Natural killer cell (primary cell): ENCODE measurements around the gene COTL1. TPM values are rescaled to one million over a fixed set of nuclear protein-coding genes. Genes with fewer than 3 reads are reported as not detected.

Source experiments
- ATAC-seq, 3 donors: fragments of 150-1000 bp in 2 of 3; fragments of 200-7000 bp in 1 of 3; cut with Tn5 transposase; 1 replicate in 1 of 3; 2 replicates in 2 of 3; pipeline ENCODE4 v1.10.0; 2021; ENCODE audit warnings: mild to moderate bottlenecking in 2 of 3, moderate library complexity in 2 of 3
- DNase-seq, 2 donors: peaks; one replicate each; pipeline versions ENCODE4 v3.0.0 to v3.0.0-alpha.2; 2013 to 2021; ENCODE audit warnings: mixed read lengths in 1 of 2
- H3K27ac ChIP-seq: one replicate; pipeline ENCODE4 v1.5.1; 2013; ENCODE audit warnings: mild to moderate bottlenecking, low read length
- H3K27me3 ChIP-seq: one replicate; pipeline ENCODE4 v1.6.1; 2013; ENCODE audit warnings: low read length; ENCODE audit not compliant: control insufficient read depth, insufficient read depth
- H3K36me3 ChIP-seq: one replicate; pipeline ENCODE4 v1.6.1; 2013; ENCODE audit warnings: low read length; ENCODE audit not compliant: control insufficient read depth, insufficient read depth
- H3K4me1 ChIP-seq: one replicate; pipeline ENCODE4 v1.6.1; 2013; ENCODE audit warnings: low read length; ENCODE audit not compliant: control insufficient read depth, insufficient read depth
- H3K4me3 ChIP-seq: one replicate; pipeline ENCODE4 v1.5.1; 2013; ENCODE audit warnings: low read length
- H3K9me3 ChIP-seq: one replicate; pipeline ENCODE4 v1.6.1; 2013; ENCODE audit warnings: low read length; ENCODE audit not compliant: control insufficient read depth, insufficient read depth
- H3K27ac Mint-ChIP-seq, 2 donors: one replicate each; pipeline ENCODE4 v1.8.0; 2022; ENCODE audit warnings: mild to moderate bottlenecking in 2 of 2, mixed read lengths in 2 of 2, moderate library complexity in 1 of 2
- H3K27me3 Mint-ChIP-seq, 2 donors: one replicate each; pipeline ENCODE4 v1.8.0; 2022; ENCODE audit warnings: low read depth in 2 of 2, mixed read lengths in 2 of 2
- H3K36me3 Mint-ChIP-seq: one replicate; pipeline ENCODE4 v1.8.0; 2022; ENCODE audit warnings: mixed read lengths
- H3K4me1 Mint-ChIP-seq, 2 donors: one replicate each; pipeline ENCODE4 v1.8.0; 2022; ENCODE audit warnings: mixed read lengths in 2 of 2
- H3K4me3 Mint-ChIP-seq: one replicate; pipeline ENCODE4 v1.8.0; 2022; ENCODE audit warnings: mild to moderate bottlenecking, moderate library complexity, mixed read lengths
- H3K9me3 Mint-ChIP-seq, 2 donors: one replicate each; pipeline ENCODE4 v1.8.0; 2022; ENCODE audit warnings: mixed read lengths in 2 of 2
- CTCF ChIP-seq: fragments of 200-600 bp; IDR thresholded peaks from one replicate; pipeline ENCODE4 v1.8.0; 2022; ENCODE audit warnings: antibody characterized with exemption
- WGBS: methylation state at CpG from one replicate; pipeline ENCODE4 v1.1.7; 2013; ENCODE audit warnings: missing lambda C conversion rate; ENCODE audit not compliant: insufficient coverage; 5-methylcytosine and 5-hydroxymethylcytosine counted together
- intact Hi-C: fragments of 100-400 bp; cut with micrococcal nuclease; formaldehyde crosslinking; loops from one replicate; pipeline ENCODE4 v1.14.2; 2022
- total RNA-seq, 4 donors: library from RNA; stranded (reverse); fragments of 120-200 nt in 1 of 4; gene quantifications; one replicate each; pipeline versions ENCODE4 v1.2.3 to v1.2.4, GENCODE V29; 2013 to 2022

Gene COTL1
- total RNA-seq, 3 donors from 2014 or later (not counting 1 experiment from before 2014, with no cell fraction given): 43.7 to 187 (median 116) TPM

GRCh38 chr16:84554627-84555328, 63.1 kb downstream of the COTL1 start:
- H3K36me3 Mint-ChIP-seq: no peaks in the 10 kb centered on the region
- Histone ChIP-seq H3K9me3 (no peaks in the 10 kb centered on the region), H3K36me3 (no peaks in the 10 kb centered on the region), H3K27ac (no peak overlapping the region), H3K4me1 (peaks cover 26% of the 10 kb centered on the region), H3K27me3 (no peaks in the 10 kb centered on the region), H3K4me3 (no peak overlapping the region)
- H3K4me3 Mint-ChIP-seq: no peak overlapping the region
- intact Hi-C loops: no loop called here
- TF ChIP-seq CTCF: no peak
- H3K27ac Mint-ChIP-seq: no peak overlapping the region
- no peaks in the 10 kb centered on the region for H3K9me3 Mint-ChIP-seq
- H3K27me3 Mint-ChIP-seq: peaks cover 0 to 4% of the 10 kb centered on the region in 2 donors
- H3K4me1 Mint-ChIP-seq: peaks cover 5 to 7% of the 10 kb centered on the region in 2 donors
- no peak for ATAC-seq
- WGBS: 83% methylated on average over 11 of the region's 11 CpGs
- no peak for DNase-seq

GRCh38 chr16:84553873-84554399, 63.9 kb downstream of the COTL1 start:
- WGBS: 80% methylated on average over 11 of the region's 11 CpGs
- peaks cover 5 to 7% of the 10 kb centered on the region in 2 donors for H3K4me1 Mint-ChIP-seq
- H3K36me3 Mint-ChIP-seq: no peaks in the 10 kb centered on the region
- DNase-seq (peak in 1 of 2 donors; percentile 81), ATAC-seq (no peak)
- intact Hi-C loops: no loop called here
- TF ChIP-seq CTCF: no peak
- Histone ChIP-seq H3K9me3 (no peaks in the 10 kb centered on the region), H3K36me3 (no peaks in the 10 kb centered on the region), H3K27me3 (no peaks in the 10 kb centered on the region), H3K27ac (no peak overlapping the region), H3K4me3 (no peak overlapping the region), H3K4me1 (peaks cover 34% of the 10 kb centered on the region)
- peak overlapping the region; percentile 35 for H3K4me3 Mint-ChIP-seq
- no peak overlapping the region for H3K27ac Mint-ChIP-seq
- H3K27me3 Mint-ChIP-seq: peaks cover 0 to 4% of the 10 kb centered on the region in 2 donors
- no peaks in the 10 kb centered on the region for H3K9me3 Mint-ChIP-seq

GRCh38 chr16:84552135-84552534, 65.7 kb downstream of the COTL1 start:
- Mint-ChIP-seq H3K27me3 (peaks cover under 1 to 4% of the 10 kb centered on the region in 2 donors), H3K36me3 (no peaks in the 10 kb centered on the region), H3K9me3 (no peaks in the 10 kb centered on the region), H3K4me1 (peaks cover 5 to 7% of the 10 kb centered on the region in 2 donors), H3K27ac (no peak overlapping the region), H3K4me3 (no peak overlapping the region)
- ATAC-seq: no peak
- no peak for TF ChIP-seq CTCF
- intact Hi-C loops: no loop called here
- Histone ChIP-seq H3K4me3 (no peak overlapping the region), H3K9me3 (no peaks in the 10 kb centered on the region), H3K27me3 (no peaks in the 10 kb centered on the region), H3K4me1 (peaks cover 38% of the 10 kb centered on the region), H3K36me3 (no peaks in the 10 kb centered on the region), H3K27ac (no peak overlapping the region)
- 47% methylated on average over 4 of the region's 4 CpGs for WGBS
- peak in 1 of 2 donors; percentile 23 for DNase-seq
